Activated CD4-positive, CD25-positive, alpha-beta regulatory T cell treated with anti-CD3 and anti-CD28 coated beads, Interleukin-2, amount 50 U/mL, for 24 hours (primary cell): ENCODE measurements around the gene KCNJ5.

Experiments used
- ATAC-seq, 2 donors: fragments of 150-1000 bp; cut with Tn5 transposase; one replicate each; pipeline ENCODE4 v1.10.0; 2021; ENCODE audit warnings: mild to moderate bottlenecking in 1 of 2, moderate library complexity in 1 of 2

Gene KCNJ5

GRCh38 chr11:128897826-128898225 is 6.7 kb downstream of the KCNJ5 start:
- ATAC-seq, result no peak

- no peak for ATAC-seq
Measured at GRCh38 chr11:128898580-128899344, 7.6 kb downstream of the KCNJ5 start.

GRCh38 chr11:128900468-128900867 is 9.3 kb downstream of the KCNJ5 start:
- no peak for ATAC-seq

- ATAC-seq, result no peak
Measured at GRCh38 chr11:128901653-128902514, 10.7 kb downstream of the KCNJ5 start.

- ATAC-seq, result no peak
Measured at GRCh38 chr11:128902515-128903066, 11.4 kb downstream of the KCNJ5 start.

GRCh38 chr11:128903248-128904061 is 12.3 kb downstream of the KCNJ5 start:
- no peak for ATAC-seq

- ATAC-seq, result no peak
Measured at GRCh38 chr11:128904303-128904655, 13.1 kb downstream of the KCNJ5 start.

- peak; percentile 5 to 34 for ATAC-seq
Measured at GRCh38 chr11:128904656-128905344, 13.6 kb downstream of the KCNJ5 start.

GRCh38 chr11:128905345-128906184 is 14.4 kb downstream of the KCNJ5 start:
- ATAC-seq, result peak; percentile 58 to 73

- no peak for ATAC-seq
Measured at GRCh38 chr11:128906185-128907050, 15.3 kb downstream of the KCNJ5 start.

- ATAC-seq, result no peak
Measured at GRCh38 chr11:128907585-128907984, 16.4 kb downstream of the KCNJ5 start.

- ATAC-seq, result no peak
Measured at GRCh38 chr11:128908391-128909246, 17.5 kb downstream of the KCNJ5 start.

GRCh38 chr11:128909438-128910125 is 18.4 kb downstream of the KCNJ5 start:
- ATAC-seq, result no peak

GRCh38 chr11:128910576-128910975 is 19.4 kb downstream of the KCNJ5 start:
- ATAC-seq, result no peak

- ATAC-seq, result no peak
Measured at GRCh38 chr11:128911239-128911638, 20.1 kb downstream of the KCNJ5 start.

- no peak for ATAC-seq
Measured at GRCh38 chr11:128911701-128912100, 20.5 kb downstream of the KCNJ5 start.

- ATAC-seq, result no peak
Measured at GRCh38 chr11:128913806-128914205, 22.6 kb downstream of the KCNJ5 start.
